ENCODE results near the gene ZFPM1.

The ZFPM1 gene

GRCh38 chr16:88418869-88419268 is 34.2 kb upstream of the ZFPM1 start:
- no peak overlapping the region for H3K27ac ChIP-seq
- TF ChIP-seq ZFX (IDR thresholded peaks at IDR 0.05; ENCODE audit: borderline replicate concordance): no peak
- TF ChIP-seq CTCF (IDR thresholded peaks at IDR 0.05): no peak

GRCh38 chr16:88419790-88420189 is 33.3 kb upstream of the ZFPM1 start:
- no peak overlapping the region for H3K27ac ChIP-seq
- no peak for TF ChIP-seq CTCF (IDR thresholded peaks at IDR 0.05)
- TF ChIP-seq ZFX (IDR thresholded peaks at IDR 0.05; ENCODE audit: borderline replicate concordance): no peak

- TF ChIP-seq ZFX (IDR thresholded peaks at IDR 0.05; ENCODE audit: borderline replicate concordance): no peak
- no peak for TF ChIP-seq CTCF (IDR thresholded peaks at IDR 0.05)
- no peak overlapping the region for H3K27ac ChIP-seq
Observed at GRCh38 chr16:88420496-88420895, 32.6 kb upstream of the ZFPM1 start.

- H3K27ac ChIP-seq: no peak overlapping the region
- TF ChIP-seq ZFX (IDR thresholded peaks at IDR 0.05; ENCODE audit: borderline replicate concordance) (no peak), CTCF (IDR thresholded peaks at IDR 0.05) (no peak)
Observed at GRCh38 chr16:88421301-88421700, 31.8 kb upstream of the ZFPM1 start.

GRCh38 chr16:88421871-88422433 is 31.1 kb upstream of the ZFPM1 start:
- no peak overlapping the region for H3K27ac ChIP-seq
- TF ChIP-seq ZFX (IDR thresholded peaks at IDR 0.05; ENCODE audit: borderline replicate concordance) (no peak), CTCF (IDR thresholded peaks at IDR 0.05) (no peak)

- no peak for TF ChIP-seq CTCF (IDR thresholded peaks at IDR 0.05)
- TF ChIP-seq ZFX (IDR thresholded peaks at IDR 0.05; ENCODE audit: borderline replicate concordance): no peak
- no peak overlapping the region for H3K27ac ChIP-seq
Observed at GRCh38 chr16:88422733-88423447, 30.2 kb upstream of the ZFPM1 start.

- no peak overlapping the region for H3K27ac ChIP-seq
- TF ChIP-seq ZFX (IDR thresholded peaks at IDR 0.05; ENCODE audit: borderline replicate concordance): no peak
- no peak for TF ChIP-seq CTCF (IDR thresholded peaks at IDR 0.05)
Observed at GRCh38 chr16:88423448-88423850, 29.6 kb upstream of the ZFPM1 start.

Measured in 22Rv1 (cell line).